ENCODE data around the gene BRMS1.
"Not testable (repeated sequence)": the region's sequence is repeated elsewhere in the genome, so short reads cannot be mapped to it uniquely, and the experiment has no call there.

BRMS1 gene

DNA sequence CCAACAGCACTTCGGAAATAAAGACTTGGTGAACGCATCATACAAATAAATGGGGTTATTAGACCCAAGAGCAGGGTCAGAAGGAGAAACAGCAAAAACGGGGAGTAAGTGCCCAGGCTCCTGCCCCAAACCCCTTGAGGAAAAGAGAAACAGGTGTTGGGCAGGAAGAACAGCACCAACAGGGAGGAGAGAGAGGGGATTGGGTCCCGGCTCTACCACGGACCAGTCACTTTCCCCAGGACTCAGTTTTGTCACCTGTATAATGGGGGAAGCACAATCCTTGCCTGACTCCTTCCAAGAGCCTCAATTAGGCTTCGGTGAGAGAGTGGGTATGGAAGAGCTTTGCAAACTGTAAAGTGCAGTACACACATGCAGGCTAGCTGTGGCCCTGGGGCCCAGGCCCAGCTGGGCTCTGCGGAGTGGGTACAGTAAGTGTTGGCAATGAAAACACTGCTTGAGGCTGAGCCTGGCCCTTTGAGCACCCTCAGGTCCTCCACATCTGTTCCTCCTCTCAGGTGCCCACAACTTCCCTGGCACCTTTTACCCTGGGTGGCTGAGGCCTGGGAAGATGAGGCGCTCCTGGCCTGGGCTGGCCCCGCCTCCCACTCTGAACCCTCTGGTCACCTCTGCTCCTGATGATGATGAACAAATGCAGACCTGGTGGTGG lies 17.7 kb upstream of the BRMS1 start:
- no peak for FAIRE-seq

DNA sequence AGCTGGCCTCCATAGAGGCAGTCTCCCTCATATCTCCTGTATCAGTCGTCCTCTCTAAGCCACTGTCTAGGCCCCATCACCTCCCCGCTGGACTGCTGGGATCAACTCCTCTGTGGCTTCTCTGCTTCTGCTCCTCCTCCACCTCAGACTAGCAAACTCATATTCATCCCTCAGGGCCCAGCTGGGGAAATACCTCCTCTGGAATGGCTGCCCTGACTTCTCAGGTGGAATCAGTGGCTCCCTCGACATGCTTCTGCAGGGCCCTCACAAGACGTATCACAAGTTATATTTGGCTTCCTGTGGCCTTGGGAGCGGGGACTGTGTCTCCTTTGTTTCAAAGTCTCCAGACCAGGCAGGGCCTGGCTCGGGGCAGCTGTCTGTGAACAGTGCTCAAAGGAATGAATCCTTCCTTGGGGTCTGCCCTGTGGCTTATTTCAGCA lies 16.6 kb upstream of the BRMS1 start:
- no peak for FAIRE-seq

GRCh38 chr11:66360406-66361073 lies 15.6 kb upstream of the BRMS1 start:
- no peak for FAIRE-seq

- FAIRE-seq = no peak
Measured at GRCh38 chr11:66359662-66360087, 14.8 kb upstream of the BRMS1 start.

- FAIRE-seq = not testable (repeated sequence)
Measured at GRCh38 chr11:66350560-66351235, 5.8 kb upstream of the BRMS1 start.

DNA sequence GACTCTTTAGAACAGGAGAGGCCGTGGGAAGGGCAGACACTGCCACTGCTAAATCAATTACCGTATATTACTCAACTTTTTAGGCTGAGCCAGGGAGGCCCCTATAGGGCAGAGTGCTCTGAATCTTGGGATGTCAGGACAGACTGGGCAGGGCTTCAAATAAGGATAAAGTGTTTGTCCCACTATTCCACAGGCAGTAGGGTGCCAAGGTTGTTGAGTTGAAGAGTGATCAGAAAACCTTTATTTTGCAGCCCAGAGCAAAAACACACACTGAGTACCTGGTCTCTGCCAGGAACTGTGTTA lies 4.1 kb upstream of the BRMS1 start:
- FAIRE-seq = no peak

DNA sequence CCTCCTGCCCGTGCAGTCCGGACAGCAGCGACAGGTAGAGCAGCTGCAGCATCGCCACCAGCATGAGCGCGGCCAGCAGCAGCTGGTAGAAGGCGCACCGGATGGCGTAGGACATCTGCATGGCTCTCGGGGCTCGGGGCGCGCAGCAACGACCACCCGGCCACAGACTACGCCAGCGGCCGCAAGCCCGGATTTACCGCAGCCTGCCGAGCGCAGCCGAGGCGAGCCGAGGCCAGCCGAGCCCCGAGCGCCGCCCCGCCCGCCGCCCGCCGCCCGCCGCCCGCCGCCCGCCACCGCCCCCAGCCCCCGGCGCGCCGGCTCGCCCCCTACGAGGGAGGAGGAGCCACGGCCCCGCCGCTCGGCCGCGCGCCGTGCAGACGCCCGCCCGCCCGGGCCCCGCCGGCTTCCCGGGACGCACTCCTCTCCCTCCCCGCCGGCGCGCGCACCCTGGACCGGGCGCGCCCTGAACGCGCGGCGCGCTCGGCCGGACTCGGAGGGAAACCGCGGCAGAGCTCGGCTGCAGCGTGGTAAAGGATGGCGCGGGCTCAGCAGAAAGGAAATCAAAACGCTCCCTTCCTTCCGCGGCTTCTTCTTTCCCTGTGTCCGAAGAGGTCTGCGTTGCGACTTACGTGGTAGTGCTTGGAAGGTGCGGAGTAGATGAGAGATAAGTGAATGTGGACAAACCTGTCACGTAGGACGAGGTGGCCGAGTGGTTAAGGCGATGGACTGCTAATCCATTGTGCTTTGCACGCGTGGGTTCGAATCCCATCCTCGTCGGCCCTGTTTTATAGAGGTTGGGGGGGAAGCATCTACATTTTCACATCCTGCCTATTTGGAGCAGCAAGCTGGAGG lies 2.7 kb upstream of the BRMS1 start, which contains the start of gene B4GAT1:
B4GAT1 (minus strand) TSS at position 205 of the 852 bp plus-strand sequence; CDS start at position 121, 84 bp downstream.
- no peak for FAIRE-seq

GRCh38 chr11:66346476-66347424 lies 1.8 kb upstream of the BRMS1 start:
- no peak for FAIRE-seq

DNA sequence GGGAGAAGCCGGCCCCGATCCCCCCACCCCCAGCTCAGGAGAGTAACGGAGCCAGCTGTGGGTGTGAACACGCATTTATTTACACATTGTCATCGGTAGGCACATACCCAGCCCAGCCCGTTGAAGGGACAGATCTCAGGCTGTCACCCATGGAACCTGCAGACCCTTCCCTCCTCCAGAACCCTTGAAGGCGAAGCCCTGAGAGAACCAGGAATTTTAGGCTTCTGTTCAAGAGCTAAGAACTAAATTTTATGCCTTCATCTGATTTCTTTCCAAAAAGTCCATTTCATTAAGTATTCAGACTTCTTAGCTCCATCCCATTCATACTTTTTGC lies 379 bp upstream of the BRMS1 start:
- no peak for FAIRE-seq

- no peak for FAIRE-seq
Measured at GRCh38 chr11:66343176-66343575, 1.7 kb downstream of the BRMS1 start.

DNA sequence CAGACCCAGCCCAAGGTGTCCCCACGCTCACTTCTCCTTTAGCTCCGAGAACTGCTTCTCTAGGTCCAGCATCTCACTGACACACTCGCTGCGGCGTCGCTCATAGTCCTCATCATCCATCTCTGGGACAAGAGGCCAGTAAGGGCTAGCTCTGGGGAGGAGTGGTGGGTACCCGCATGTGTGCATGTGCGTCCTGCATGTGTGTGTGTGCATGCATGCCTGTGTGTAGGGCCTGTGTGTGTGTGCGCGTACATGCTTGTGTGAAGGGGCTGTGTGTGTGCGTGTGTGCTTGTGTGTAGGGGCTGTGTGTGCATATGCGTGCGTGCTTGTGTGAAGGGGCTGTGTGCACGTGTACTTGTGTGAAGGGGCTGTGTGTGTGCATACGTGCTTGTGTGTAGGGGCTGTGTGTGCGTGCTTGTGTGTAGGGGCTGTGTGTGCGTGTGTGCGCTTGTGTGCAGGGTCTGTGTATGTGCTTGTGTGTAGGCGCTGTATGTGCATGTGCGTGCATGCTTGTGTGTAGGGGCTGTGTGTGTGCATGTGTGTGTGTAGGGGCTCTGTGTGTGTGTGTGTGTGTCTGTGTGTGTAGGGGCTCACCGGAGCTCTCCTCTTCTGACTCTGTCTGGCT lies 3.3 kb downstream of the BRMS1 start:
- no peak for FAIRE-seq

DNA sequence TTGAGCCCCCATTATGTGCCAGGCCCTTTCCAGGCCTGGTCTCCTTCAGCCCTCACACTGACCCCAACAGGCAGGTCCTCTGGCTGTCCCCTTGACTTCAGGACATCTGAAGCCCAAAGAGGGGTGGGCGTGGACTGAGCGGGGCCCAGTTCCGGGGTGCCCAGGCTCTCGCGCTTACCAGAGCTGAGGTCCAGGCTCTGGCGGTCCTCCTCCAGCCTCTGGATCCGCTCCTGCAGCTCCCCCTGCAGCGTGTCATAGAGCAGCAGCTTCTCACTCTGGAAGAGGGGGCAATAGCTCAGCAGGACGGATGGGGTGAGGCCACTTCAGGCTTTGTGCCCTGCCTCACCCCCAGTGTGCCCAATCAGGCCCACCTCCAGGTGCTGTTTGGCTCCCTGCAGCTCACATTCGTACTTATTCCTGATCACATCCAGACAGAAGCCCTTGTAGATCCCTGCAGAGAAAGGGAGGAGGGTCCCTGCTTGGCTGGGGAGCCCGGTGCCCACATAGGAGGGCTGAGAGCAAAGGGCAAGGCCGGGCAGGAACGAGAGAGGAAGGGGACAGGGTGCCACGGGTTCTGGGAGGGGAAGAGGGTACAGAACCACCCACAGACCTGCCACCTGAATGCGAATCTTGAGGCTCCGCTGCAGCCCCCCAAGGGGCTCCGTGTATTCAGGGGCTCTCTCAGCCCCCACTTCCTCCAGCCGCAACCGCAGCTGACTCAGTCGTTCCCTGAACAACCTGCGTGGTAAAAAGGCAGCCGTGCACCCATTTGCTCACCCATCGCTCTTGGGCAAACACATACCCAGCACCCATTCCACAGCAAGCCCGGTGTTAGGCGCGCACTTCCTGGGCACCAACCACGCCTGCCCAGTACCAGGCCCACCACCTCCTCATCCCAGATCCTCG lies 4.1 kb downstream of the BRMS1 start:
- no peak for FAIRE-seq

GRCh38 chr11:66339686-66340483 lies 5.0 kb downstream of the BRMS1 start:
- FAIRE-seq = no peak

DNA sequence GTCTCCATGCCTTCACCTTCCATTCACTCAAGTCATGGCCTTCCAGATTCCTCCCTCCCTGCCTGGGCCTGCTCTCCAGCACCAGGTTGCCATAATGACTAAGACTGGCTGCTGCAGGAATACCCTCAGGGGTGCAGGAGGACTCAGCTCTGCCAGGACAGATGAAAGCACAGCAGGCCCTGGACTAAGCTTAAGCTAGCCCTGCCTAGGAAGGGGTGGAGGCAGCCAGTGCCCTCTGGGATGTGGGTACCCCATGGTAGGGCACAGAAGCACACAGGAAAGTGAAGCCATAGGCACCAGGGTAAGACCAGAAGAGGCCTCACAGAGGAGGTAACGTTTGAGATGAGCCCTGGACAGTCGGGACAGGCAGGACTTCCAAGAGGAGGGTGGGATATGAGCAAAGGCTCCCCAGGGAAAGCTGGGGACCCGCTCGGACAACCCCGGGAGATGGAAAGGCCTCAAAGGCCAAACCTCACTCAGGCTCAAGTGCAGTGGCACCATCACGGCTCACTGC lies 5.7 kb downstream of the BRMS1 start:
- FAIRE-seq = no peak

DNA sequence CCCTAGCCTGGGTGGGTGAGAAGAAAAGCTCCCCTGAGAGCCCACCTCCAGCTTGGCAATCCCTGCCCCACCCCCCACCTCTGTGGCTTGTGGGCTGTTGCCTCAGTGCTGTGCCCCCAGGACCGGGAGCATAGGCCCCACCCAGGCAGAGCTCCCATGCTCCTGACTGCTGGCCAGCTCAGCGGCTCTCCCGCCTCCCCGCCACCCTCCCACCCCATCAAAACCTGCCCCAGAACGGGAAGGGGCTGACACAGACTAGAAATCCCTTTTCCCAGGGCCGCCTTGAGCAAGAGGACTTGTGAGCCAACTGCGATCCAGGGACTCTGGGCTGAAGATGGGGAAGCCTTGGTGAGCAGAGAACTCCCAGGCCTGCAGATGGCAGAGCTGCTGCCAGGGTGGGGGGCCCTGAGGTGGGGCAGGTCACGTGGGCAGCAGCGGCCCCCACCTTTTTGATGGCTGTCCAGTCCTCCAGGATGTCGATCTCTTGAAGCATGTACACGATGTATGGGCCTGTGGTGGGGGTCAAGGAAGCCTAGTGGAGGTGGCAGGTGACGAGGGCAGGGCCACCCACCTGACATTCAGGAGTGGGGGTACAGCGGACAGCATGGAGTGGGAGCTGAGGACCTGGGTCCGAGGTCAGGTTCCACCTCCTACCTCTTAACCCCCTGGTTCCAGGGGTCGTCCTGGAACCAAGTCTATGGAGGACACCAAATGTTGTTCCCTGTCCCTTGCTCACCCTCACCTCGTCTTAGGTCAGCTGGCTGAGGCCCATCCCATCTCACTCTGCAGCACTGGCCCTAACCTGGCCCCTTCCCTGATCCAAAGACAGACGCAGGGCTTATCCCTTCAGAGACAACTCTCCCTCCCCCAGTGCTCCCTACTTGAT lies 6.4 kb downstream of the BRMS1 start:
- FAIRE-seq = no peak

DNA sequence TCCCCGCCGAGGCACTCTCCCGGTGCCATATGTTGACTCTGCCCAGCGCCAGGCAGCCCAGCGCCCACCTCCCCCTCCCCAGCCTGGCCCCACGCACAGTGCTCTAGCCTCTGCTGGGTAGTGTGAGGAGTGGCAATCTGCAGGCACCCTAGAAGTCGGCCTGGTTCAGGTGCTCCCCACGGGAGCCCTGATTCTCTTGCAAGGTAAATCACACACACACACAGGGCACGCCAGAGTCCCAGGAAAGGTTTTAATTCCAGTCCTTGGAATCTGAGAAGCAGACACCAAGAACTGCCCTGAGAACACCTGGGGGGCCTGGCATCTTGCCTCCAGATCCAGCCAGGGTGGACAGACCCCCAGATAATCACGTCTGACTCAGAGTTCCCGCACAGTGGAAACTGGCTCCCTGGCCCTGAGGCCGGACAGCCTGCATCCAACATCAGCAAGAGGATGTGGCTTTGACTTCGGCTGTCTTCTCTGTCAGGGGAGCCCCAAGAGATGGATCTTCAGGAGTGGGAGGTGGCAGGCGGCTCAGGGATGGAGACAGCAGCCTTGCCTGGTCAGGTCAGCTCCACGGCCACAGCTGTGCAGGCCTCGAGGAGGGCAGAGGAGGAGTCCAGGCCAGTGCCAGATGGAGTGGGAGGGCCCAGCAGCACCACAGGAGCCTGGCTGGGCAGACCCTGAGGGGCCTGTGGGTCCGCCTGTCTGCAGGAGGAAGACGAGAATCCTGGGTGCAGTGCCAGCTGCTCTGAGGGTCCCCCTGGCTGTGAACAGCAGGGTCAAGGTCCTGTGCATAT lies 7.6 kb downstream of the BRMS1 start:
- no peak for FAIRE-seq
